GM23338 (cell line): Measurements from ENCODE around the gene GPR39. TPM values are rescaled to one million over a fixed set of nuclear protein-coding genes. Genes with fewer than 3 reads are reported as not detected.

ENCODE experiments used
- ATAC-seq: fragments of 200-7000 bp; cut with Tn5 transposase; 3 replicates; pipeline ENCODE4 v1.9.1; 2020
- DNase-seq: peaks from one replicate; pipeline ENCODE4 v3.0.0-alpha.2; 2015; ENCODE audit warnings: low spot score
- H2AFZ ChIP-seq: fragments of 200-600 bp; sonication (generic); 2 replicates; pipeline ENCODE4 v1.8.0; 2016; ENCODE audit warnings: antibody characterized with exemption, mild to moderate bottlenecking, moderate library complexity
- H3F3A ChIP-seq: fragments of 200-600 bp; sonication (generic); replicated peaks from 2 replicates; pipeline ENCODE4 v1.8.0; 2017; ENCODE audit warnings: antibody characterized with exemption, mixed run types, low read depth
- H3K27ac ChIP-seq: fragments of 200-600 bp; sonication (generic); 2 replicates; pipeline ENCODE4 v1.6.1; 2016; ENCODE audit warnings: low read depth
- H3K27me3 ChIP-seq: fragments of 200-600 bp; sonication (generic); 2 replicates; pipeline ENCODE4 v1.8.0; 2016; ENCODE audit warnings: mild to moderate bottlenecking, mixed run types, moderate library complexity; ENCODE audit not compliant: insufficient read depth
- H3K36me3 ChIP-seq: fragments of 200-600 bp; sonication (generic); 2 replicates; pipeline ENCODE4 v1.8.0; 2016; ENCODE audit warnings: mild to moderate bottlenecking; ENCODE audit not compliant: insufficient read depth
- H3K4me1 ChIP-seq: fragments of 200-600 bp; sonication (generic); 2 replicates; pipeline ENCODE4 v1.8.0; 2016; ENCODE audit warnings: mild to moderate bottlenecking, moderate library complexity; ENCODE audit not compliant: insufficient read depth
- H3K4me2 ChIP-seq: fragments of 200-600 bp; sonication (generic); 2 replicates; pipeline ENCODE4 v1.7.1; 2017; ENCODE audit warnings: mixed run types
- H3K4me3 ChIP-seq: fragments of 200-600 bp; sonication (generic); 2 replicates; pipeline ENCODE4 v1.6.1; 2016; ENCODE audit warnings: mixed run types
- H3K79me2 ChIP-seq: fragments of 200-600 bp; sonication (generic); replicated peaks from 2 replicates; pipeline ENCODE4 v1.8.0; 2017; ENCODE audit warnings: mild to moderate bottlenecking; ENCODE audit not compliant: insufficient read depth
- H3K9me2 ChIP-seq: fragments of 200-600 bp; sonication (generic); 2 replicates; pipeline ENCODE4 v1.8.0; 2017; ENCODE audit not compliant: insufficient read depth
- H4K20me1 ChIP-seq: fragments of 200-600 bp; sonication (generic); replicated peaks from 2 replicates; pipeline ENCODE4 v1.8.0; 2017; ENCODE audit warnings: mild to moderate bottlenecking; ENCODE audit not compliant: insufficient read depth
- H3K27ac Mint-ChIP-seq: 2 replicates; pipeline ENCODE4 v1.8.0; 2020; ENCODE audit warnings: inconsistent platforms, mild to moderate bottlenecking, moderate library complexity, mixed read lengths
- H3K27me3 Mint-ChIP-seq: 3 replicates; pipeline ENCODE4 v1.8.0; 2022; ENCODE audit warnings: low read depth, mild to moderate bottlenecking, moderate library complexity, mixed read lengths, inconsistent platforms; ENCODE audit not compliant: insufficient read depth, poor library complexity
- H3K36me3 Mint-ChIP-seq: 3 replicates; pipeline ENCODE4 v1.8.0; 2021; ENCODE audit warnings: low read depth, mild to moderate bottlenecking, inconsistent platforms, moderate library complexity, mixed read lengths
- H3K4me1 Mint-ChIP-seq: 3 replicates; pipeline ENCODE4 v1.8.0; 2020; ENCODE audit warnings: mild to moderate bottlenecking, inconsistent platforms, mixed read lengths
- H3K4me3 Mint-ChIP-seq: 3 replicates; pipeline ENCODE4 v1.8.0; 2021; ENCODE audit warnings: moderate library complexity, mild to moderate bottlenecking, inconsistent platforms, mixed read lengths
- H3K9me3 Mint-ChIP-seq: 3 replicates; pipeline ENCODE4 v1.8.0; 2020; ENCODE audit warnings: moderate library complexity, mild to moderate bottlenecking, inconsistent platforms, mixed read lengths
- CREB1 ChIP-seq: fragments of 250-450 bp; sonication (Bioruptor Pico); IDR thresholded peaks from 2 replicates; pipeline ENCODE4 v1.5.0; 2020; ENCODE audit warnings: low read depth, mild to moderate bottlenecking, moderate library complexity
- EZH2 ChIP-seq: fragments of 200-600 bp; sonication (generic); IDR thresholded peaks from one replicate; pipeline ENCODE4 v1.8.0; 2017; ENCODE audit warnings: antibody characterized with exemption, mild to moderate bottlenecking, low read depth; ENCODE audit not compliant: unreplicated experiment
- EZH2phosphoT487 ChIP-seq: fragments of 200-600 bp; sonication (generic); IDR thresholded peaks from one replicate; pipeline ENCODE4 v1.8.1; 2018; ENCODE audit warnings: antibody characterized with exemption; ENCODE audit not compliant: unreplicated experiment
- NANOG ChIP-seq: IDR thresholded peaks from 2 replicates; pipeline ENCODE4 v1.6.1; 2016; ENCODE audit warnings: antibody characterized with exemption, borderline replicate concordance
- POLR2AphosphoS5 ChIP-seq: IDR thresholded peaks from 2 replicates; pipeline ENCODE4 v1.6.1; 2016; ENCODE audit warnings: antibody characterized with exemption, low read depth
- STAT1 ChIP-seq: IDR thresholded peaks from one replicate; pipeline ENCODE4 v1.6.1; 2016; ENCODE audit warnings: antibody characterized with exemption; ENCODE audit not compliant: unreplicated experiment
- ZNF114 ChIP-seq: fragments of 250-450 bp; sonication (Bioruptor Pico); IDR thresholded peaks from 2 replicates; pipeline ENCODE4 v1.5.0; 2020; ENCODE audit warnings: mild to moderate bottlenecking, moderate library complexity
- ZNF331 ChIP-seq: fragments of 250-450 bp; sonication (Bioruptor Pico); IDR thresholded peaks from 2 replicates; pipeline ENCODE4 v1.5.0; 2020; ENCODE audit warnings: low read depth, mild to moderate bottlenecking, moderate library complexity
- polyA plus RNA-seq: library from polyadenylated mRNA; unstranded; fragments of >200 nt; fragmentation: Nextera tagmentation; extraction: Ambion mirVana; gene quantifications from 2 replicates; pipeline ENCODE4 v1.2.1, GENCODE V29; 2016
- total RNA-seq: library from RNA; depleted of rRNA; stranded (reverse); fragments of >200 nt; shearing (Covaris generic); gene quantifications from 2 replicates; pipeline ENCODE4 v1.2.3, GENCODE V29; 2014
- TF ChIP-seq, protein P1 (sequence below): IDR thresholded peaks from one replicate; pipeline ENCODE4 v1.6.1; 2018; ENCODE audit warnings: antibody characterized with exemption; ENCODE audit not compliant: unreplicated experiment
- TF ChIP-seq, protein P2 (sequence below), 2 experiments: fragments of 200-600 bp in 1 of 2; sonication (generic) in 1 of 2; conservative IDR thresholded peaks; 2 replicates each; pipeline versions ENCODE4 v1.5.1 to v1.6.1; 2016 to 2017; ENCODE audit warnings: antibody characterized with exemption in 2 of 2, low read depth in 2 of 2, mild to moderate bottlenecking in 2 of 2, moderate library complexity in 1 of 2
- TF ChIP-seq, protein P3 (sequence below): fragments of 250-450 bp; sonication (Bioruptor Pico); IDR thresholded peaks from 2 replicates; pipeline ENCODE4 v1.5.0; 2020; ENCODE audit warnings: mild to moderate bottlenecking, moderate library complexity

Gene GPR39
- total and polyA plus RNA-seq, 2 experiments from 2014 or later, result 0.55 to 1.9 TPM

DNA sequence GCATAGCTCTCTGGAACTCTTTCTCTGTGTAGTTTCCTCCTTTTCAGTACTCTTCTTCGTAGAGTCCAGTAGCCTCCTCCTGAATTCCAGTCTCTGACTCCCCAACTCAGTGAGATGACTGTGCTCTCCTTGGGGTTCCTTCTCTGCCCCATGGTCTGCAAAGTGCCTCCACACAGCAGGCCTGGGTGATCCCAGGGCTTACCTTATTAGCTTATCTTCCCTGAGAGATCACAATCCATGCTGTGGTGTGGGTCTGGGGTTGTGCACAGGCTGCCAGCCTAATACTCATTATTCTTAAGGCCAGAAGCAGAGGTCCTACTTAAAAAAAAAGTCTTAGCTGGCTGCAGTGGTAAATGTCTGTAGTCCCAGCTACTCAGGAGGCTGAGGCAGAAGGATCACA, 4.6 kb upstream of the GPR39 start:
- no peaks in the 10 kb centered on the region for H4K20me1 ChIP-seq
- H3K36me3 ChIP-seq, result no peaks in the 10 kb centered on the region
- no peak for ATAC-seq
- H3K4me3 Mint-ChIP-seq, result no peak overlapping the region
- H3K4me1 ChIP-seq, result peaks cover 5% of the 10 kb centered on the region; the same call in 1 of the 2 replicates
- no peaks in the 10 kb centered on the region for H3K79me2 ChIP-seq
- H3K9me2 ChIP-seq, result 0 out of 2 replicates have a peak, but pooled peaks cover 8% of the 10 kb centered on the region
- H3F3A ChIP-seq, result no peaks in the 10 kb centered on the region
- no peak overlapping the region for H3K27ac ChIP-seq
- peaks cover 25% of the 10 kb centered on the region for H3K4me1 Mint-ChIP-seq
- H3K27ac Mint-ChIP-seq, result no peak overlapping the region
- H3K9me3 Mint-ChIP-seq, result no peaks in the 10 kb centered on the region
- H2AFZ ChIP-seq, result peak overlapping the region; percentile 52; the same call in 1 of the 2 replicates
- no peak overlapping the region for H3K4me3 ChIP-seq
- peaks cover 23% of the 10 kb centered on the region for H3K27me3 ChIP-seq
- H3K4me2 ChIP-seq, result no peak overlapping the region
- no peak for DNase-seq
- no peak for TF ChIP-seq CREB1 (CRISPR knock-in tag)
- no peak for TF ChIP-seq POLR2AphosphoS5
- H3K36me3 Mint-ChIP-seq, result no peaks in the 10 kb centered on the region
- H3K27me3 Mint-ChIP-seq, result peaks cover 23% of the 10 kb centered on the region

DNA sequence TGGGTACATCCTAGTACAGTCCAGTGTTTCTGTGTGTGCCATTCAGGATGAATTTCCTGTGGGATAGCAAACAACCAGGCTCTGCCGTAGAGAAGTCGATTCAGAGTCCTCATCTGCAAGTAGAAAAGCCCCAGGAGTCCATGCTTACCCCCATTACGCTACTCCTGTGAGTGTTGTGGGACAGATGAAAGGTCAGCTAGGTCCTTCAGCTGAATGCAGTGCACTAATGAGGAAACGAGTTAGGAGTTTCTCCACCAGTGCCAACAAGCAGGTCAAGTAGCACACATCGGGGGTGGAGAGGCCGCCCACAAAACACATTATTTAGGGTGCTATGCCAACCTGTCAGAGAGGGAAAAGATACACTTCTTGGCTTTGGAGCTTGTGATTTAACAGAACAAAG, 2.5 kb upstream of the GPR39 start:
- Mint-ChIP-seq H3K9me3 (no peaks in the 10 kb centered on the region), H3K4me3 (no peak overlapping the region), H3K4me1 (peaks cover 23% of the 10 kb centered on the region), H3K27ac (no peak overlapping the region), H3K27me3 (peaks cover 24% of the 10 kb centered on the region), H3K36me3 (no peaks in the 10 kb centered on the region)
- no peak overlapping the region for H3K4me2 ChIP-seq
- no peak overlapping the region for H2AFZ ChIP-seq
- DNase-seq (no peak), ATAC-seq (no peak)
- peaks cover 34% of the 10 kb centered on the region for H3K27me3 ChIP-seq
- no peak overlapping the region for H3K27ac ChIP-seq
- H4K20me1 ChIP-seq, result no peaks in the 10 kb centered on the region
- no peaks in the 10 kb centered on the region for H3K36me3 ChIP-seq
- no peaks in the 10 kb centered on the region for H3F3A ChIP-seq
- no peaks in the 10 kb centered on the region; the same call in 1 of the 2 replicates for H3K4me1 ChIP-seq
- H3K79me2 ChIP-seq, result no peaks in the 10 kb centered on the region
- H3K4me3 ChIP-seq, result no peak overlapping the region
- 0 out of 2 replicates have a peak, but pooled peaks cover 4% of the 10 kb centered on the region for H3K9me2 ChIP-seq
- TF ChIP-seq, protein P1, sequence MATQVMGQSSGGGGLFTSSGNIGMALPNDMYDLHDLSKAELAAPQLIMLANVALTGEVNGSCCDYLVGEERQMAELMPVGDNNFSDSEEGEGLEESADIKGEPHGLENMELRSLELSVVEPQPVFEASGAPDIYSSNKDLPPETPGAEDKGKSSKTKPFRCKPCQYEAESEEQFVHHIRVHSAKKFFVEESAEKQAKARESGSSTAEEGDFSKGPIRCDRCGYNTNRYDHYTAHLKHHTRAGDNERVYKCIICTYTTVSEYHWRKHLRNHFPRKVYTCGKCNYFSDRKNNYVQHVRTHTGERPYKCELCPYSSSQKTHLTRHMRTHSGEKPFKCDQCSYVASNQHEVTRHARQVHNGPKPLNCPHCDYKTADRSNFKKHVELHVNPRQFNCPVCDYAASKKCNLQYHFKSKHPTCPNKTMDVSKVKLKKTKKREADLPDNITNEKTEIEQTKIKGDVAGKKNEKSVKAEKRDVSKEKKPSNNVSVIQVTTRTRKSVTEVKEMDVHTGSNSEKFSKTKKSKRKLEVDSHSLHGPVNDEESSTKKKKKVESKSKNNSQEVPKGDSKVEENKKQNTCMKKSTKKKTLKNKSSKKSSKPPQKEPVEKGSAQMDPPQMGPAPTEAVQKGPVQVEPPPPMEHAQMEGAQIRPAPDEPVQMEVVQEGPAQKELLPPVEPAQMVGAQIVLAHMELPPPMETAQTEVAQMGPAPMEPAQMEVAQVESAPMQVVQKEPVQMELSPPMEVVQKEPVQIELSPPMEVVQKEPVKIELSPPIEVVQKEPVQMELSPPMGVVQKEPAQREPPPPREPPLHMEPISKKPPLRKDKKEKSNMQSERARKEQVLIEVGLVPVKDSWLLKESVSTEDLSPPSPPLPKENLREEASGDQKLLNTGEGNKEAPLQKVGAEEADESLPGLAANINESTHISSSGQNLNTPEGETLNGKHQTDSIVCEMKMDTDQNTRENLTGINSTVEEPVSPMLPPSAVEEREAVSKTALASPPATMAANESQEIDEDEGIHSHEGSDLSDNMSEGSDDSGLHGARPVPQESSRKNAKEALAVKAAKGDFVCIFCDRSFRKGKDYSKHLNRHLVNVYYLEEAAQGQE, result no peak
- TF ChIP-seq, protein P2, sequence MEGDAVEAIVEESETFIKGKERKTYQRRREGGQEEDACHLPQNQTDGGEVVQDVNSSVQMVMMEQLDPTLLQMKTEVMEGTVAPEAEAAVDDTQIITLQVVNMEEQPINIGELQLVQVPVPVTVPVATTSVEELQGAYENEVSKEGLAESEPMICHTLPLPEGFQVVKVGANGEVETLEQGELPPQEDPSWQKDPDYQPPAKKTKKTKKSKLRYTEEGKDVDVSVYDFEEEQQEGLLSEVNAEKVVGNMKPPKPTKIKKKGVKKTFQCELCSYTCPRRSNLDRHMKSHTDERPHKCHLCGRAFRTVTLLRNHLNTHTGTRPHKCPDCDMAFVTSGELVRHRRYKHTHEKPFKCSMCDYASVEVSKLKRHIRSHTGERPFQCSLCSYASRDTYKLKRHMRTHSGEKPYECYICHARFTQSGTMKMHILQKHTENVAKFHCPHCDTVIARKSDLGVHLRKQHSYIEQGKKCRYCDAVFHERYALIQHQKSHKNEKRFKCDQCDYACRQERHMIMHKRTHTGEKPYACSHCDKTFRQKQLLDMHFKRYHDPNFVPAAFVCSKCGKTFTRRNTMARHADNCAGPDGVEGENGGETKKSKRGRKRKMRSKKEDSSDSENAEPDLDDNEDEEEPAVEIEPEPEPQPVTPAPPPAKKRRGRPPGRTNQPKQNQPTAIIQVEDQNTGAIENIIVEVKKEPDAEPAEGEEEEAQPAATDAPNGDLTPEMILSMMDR (conservative IDR thresholded peaks at IDR 0.05; ENCODE audit: low read depth in 2 of 2), result no peak
- TF ChIP-seq EZH2phosphoT487 (no peak), ZNF331 (CRISPR knock-in tag) (no peak), STAT1 (no peak), NANOG (no peak), CREB1 (CRISPR knock-in tag) (no peak), POLR2AphosphoS5 (no peak), EZH2 (no peak), ZNF114 (CRISPR knock-in tag) (no peak)
- TF ChIP-seq, protein P3, sequence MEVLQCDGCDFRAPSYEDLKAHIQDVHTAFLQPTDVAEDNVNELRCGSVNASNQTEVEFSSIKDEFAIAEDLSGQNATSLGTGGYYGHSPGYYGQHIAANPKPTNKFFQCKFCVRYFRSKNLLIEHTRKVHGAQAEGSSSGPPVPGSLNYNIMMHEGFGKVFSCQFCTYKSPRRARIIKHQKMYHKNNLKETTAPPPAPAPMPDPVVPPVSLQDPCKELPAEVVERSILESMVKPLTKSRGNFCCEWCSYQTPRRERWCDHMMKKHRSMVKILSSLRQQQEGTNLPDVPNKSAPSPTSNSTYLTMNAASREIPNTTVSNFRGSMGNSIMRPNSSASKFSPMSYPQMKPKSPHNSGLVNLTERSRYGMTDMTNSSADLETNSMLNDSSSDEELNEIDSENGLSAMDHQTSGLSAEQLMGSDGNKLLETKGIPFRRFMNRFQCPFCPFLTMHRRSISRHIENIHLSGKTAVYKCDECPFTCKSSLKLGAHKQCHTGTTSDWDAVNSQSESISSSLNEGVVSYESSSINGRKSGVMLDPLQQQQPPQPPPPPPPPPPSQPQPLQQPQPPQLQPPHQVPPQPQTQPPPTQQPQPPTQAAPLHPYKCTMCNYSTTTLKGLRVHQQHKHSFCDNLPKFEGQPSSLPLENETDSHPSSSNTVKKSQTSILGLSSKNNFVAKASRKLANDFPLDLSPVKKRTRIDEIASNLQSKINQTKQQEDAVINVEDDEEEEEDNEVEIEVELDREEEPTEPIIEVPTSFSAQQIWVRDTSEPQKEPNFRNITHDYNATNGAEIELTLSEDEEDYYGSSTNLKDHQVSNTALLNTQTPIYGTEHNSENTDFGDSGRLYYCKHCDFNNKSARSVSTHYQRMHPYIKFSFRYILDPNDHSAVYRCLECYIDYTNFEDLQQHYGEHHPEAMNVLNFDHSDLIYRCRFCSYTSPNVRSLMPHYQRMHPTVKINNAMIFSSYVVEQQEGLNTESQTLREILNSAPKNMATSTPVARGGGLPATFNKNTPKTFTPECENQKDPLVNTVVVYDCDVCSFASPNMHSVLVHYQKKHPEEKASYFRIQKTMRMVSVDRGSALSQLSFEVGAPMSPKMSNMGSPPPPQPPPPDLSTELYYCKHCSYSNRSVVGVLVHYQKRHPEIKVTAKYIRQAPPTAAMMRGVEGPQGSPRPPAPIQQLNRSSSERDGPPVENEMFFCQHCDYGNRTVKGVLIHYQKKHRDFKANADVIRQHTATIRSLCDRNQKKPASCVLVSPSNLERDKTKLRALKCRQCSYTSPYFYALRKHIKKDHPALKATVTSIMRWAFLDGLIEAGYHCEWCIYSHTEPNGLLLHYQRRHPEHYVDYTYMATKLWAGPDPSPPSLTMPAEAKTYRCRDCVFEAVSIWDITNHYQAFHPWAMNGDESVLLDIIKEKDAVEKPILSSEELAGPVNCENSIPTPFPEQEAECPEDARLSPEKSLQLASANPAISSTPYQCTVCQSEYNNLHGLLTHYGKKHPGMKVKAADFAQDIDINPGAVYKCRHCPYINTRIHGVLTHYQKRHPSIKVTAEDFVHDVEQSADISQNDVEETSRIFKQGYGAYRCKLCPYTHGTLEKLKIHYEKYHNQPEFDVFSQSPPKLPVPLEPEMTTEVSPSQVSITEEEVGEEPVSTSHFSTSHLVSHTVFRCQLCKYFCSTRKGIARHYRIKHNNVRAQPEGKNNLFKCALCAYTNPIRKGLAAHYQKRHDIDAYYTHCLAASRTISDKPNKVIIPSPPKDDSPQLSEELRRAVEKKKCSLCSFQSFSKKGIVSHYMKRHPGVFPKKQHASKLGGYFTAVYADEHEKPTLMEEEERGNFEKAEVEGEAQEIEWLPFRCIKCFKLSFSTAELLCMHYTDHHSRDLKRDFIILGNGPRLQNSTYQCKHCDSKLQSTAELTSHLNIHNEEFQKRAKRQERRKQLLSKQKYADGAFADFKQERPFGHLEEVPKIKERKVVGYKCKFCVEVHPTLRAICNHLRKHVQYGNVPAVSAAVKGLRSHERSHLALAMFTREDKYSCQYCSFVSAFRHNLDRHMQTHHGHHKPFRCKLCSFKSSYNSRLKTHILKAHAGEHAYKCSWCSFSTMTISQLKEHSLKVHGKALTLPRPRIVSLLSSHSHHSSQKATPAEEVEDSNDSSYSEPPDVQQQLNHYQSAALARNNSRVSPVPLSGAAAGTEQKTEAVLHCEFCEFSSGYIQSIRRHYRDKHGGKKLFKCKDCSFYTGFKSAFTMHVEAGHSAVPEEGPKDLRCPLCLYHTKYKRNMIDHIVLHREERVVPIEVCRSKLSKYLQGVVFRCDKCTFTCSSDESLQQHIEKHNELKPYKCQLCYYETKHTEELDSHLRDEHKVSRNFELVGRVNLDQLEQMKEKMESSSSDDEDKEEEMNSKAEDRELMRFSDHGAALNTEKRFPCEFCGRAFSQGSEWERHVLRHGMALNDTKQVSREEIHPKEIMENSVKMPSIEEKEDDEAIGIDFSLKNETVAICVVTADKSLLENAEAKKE, result no peak
